Measurements from ENCODE around the gene GINS2.

GINS2 gene

GRCh38 chr16:85641776-85642176 lies 47.0 kb downstream of the GINS2 start:
- no peak for DNase-seq (ENCODE audit: low read depth in 1 of 2, low spot score in 1 of 2)

- DNase-seq (ENCODE audit: low read depth in 1 of 2, low spot score in 1 of 2) = no peak
These were observed 47.4 kb downstream of the GINS2 start for GRCh38 chr16:85641305-85641704.

GRCh38 chr16:85640585-85640984 lies 48.2 kb downstream of the GINS2 start:
- no peak for DNase-seq (ENCODE audit: low read depth in 1 of 2, low spot score in 1 of 2)

DNA sequence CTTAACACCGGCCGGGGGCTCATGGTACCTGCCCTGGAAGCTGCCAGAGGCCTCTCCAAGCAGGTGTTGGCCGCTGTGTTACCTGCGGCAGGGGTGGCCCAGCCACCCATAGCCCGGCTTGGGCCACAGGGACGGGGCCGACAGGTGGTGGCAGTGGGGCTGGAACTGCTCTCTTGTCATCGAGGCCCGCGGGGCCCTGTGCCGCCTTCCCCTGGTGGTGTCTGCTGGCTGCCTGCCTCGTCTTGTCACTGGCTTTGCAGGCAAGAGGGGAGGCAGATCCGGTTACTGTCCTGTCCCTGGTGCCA lies 48.5 kb downstream of the GINS2 start:
- DNase-seq (ENCODE audit: low read depth in 1 of 2, low spot score in 1 of 2) = no peak

GRCh38 chr16:85639529-85640253 lies 49.1 kb downstream of the GINS2 start:
- no peak for DNase-seq (ENCODE audit: low read depth in 1 of 2, low spot score in 1 of 2)

DNA sequence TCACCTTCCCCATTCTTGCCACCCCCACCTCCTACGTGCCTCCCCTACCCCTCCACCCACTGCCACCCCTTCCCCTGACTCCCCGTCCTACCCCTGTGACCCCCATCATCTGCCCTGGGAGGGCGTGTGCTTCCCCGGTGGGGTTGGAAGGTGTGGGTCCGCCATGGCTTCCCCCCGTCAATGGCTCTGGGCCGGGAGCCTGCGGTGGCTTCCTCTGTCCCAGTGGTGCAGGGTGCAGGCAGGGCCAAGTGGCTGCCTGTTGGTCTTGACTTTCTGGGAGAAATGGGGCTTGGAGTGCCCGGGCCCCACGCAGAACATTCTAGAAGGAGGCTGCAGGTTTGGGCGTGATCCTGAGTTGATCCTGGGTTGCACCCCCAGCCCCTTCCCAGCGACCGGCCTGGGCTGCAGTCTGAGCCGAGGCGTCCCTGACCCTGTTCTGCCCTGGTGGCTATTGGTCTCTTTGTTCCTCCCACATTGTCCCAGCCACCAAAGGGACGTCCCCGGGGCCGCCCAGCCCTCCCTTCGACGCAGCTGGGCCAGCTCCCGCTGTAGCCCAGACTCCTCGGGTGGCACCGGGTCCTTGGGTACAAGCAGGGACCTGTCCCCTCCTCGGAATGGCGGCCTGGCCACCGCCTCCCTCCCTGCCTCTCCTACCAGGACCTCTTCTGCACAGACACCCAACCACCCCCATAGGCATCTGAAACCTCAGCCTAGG lies 49.9 kb downstream of the GINS2 start:
- no peak for DNase-seq (ENCODE audit: low read depth in 1 of 2, low spot score in 1 of 2)

- DNase-seq (ENCODE audit: low read depth in 1 of 2, low spot score in 1 of 2) = no peak
These were observed 50.7 kb downstream of the GINS2 start for GRCh38 chr16:85637808-85638647.

DNA sequence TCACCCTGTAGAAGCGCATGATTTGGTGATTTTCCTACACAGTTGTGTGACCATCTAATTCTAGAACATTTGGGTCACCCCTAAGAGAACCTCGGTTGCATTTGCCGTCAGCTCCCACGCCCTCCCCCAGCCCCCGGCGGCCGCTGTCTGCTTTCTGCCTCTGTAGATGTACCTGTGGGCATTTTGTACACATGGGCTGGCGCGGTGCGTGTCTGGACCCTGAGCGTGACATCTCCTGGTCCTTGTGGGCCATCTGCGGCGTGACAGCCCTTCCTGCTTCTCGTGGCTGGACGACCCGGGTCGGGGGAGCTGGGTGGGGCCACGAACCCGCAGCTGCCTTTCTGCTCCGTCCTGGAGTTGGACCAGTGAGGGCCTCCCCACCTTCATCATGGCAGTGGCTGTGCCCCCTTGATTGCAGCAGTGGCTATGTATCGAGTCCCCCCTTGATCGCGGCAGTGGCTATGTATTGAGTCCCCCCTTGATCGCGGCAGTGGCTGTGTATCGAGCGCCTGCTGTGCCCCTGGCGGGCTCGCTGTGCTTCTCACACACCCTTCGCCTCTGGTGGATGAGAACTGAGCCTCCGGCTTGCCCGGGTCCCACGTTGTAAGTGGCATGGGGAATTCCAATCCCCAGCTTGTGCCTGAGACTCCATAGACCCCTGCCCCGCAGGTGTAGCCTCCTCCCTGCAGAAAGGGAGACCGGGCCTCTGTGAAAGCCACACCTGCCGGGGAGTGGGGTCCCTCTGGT lies 51.5 kb downstream of the GINS2 start:
- no peak for DNase-seq (ENCODE audit: low read depth in 1 of 2, low spot score in 1 of 2)

DNA sequence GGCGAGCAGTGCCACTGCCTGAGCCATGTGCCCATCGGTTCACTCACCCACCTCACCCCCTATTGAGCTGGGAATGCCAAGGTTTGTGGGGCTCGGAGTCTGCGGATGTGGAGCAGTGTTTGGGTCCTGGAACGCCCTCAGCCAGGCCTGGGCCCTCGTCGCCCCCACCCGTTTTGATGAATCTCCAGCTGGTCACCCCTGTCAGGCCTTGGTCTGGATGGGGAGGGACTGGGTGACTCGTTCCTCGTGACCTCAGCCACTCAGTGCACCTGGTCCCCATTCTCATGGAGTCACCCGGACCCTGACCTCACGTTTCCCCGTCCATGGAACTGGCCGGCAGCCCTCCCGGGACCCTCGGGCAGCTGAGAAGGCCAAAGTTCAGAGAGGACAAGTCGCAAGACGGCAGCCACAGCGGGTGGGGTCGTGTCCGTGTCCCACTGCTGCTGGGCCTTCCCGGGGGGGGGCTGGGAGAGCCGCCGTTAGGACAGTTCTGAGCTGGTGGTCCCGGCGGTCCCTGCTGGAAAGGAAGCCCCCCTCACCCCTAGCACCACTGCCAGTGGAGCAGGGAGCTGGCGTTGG lies 52.4 kb downstream of the GINS2 start:
- no peak for DNase-seq (ENCODE audit: low read depth in 1 of 2, low spot score in 1 of 2)

GRCh38 chr16:85635545-85636140 lies 53.1 kb downstream of the GINS2 start:
- no peak for DNase-seq (ENCODE audit: low read depth in 1 of 2, low spot score in 1 of 2)

DNA sequence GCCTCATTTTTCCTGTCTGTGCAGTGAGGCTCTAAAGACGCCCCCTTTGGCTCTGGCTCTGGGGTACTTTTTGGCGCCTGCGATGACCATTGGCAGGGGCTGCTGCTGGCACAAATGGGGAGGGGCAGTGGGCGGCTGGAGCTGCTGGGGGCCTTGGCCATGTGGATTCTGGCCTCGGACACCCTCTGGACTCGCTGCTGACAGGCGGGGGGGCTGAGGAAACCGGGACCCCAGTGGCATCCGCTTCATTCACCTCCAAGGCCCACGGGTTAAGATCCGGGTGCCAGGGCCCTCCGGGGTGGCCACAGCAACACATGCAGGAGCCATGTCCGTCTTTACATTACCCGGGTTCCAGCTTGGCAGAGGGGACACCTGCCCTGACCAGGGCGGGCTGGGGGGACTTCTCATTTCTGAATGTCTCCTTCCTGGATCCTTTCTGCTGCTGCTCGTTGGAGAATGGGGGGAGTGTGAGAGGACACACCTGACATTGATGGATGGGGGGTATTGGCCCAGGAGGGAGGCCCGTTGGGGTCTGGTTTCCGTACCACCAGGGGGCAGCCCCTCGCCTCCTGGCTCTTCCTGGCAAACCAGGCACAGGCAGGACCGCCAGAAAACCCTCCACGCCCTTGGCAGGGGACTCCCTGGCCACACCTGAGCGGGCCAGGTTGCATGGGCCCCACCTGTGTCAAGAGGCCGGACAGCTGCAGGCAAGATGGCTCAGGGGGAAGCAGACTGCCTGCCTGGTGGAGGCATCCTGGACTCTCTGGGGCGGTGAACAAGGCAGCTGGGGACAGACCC lies 53.8 kb downstream of the GINS2 start:
- no peak for DNase-seq (ENCODE audit: low read depth in 1 of 2, low spot score in 1 of 2)

GRCh38 chr16:85633888-85634287 lies 54.9 kb downstream of the GINS2 start:
- DNase-seq (ENCODE audit: low read depth in 1 of 2, low spot score in 1 of 2) = no peak

- DNase-seq (ENCODE audit: low read depth in 1 of 2, low spot score in 1 of 2) = no peak
These were observed 55.4 kb downstream of the GINS2 start for GRCh38 chr16:85633438-85633743.

GRCh38 chr16:85632709-85633437 lies 55.9 kb downstream of the GINS2 start:
- DNase-seq (ENCODE audit: low read depth in 1 of 2, low spot score in 1 of 2) = no peak

DNA sequence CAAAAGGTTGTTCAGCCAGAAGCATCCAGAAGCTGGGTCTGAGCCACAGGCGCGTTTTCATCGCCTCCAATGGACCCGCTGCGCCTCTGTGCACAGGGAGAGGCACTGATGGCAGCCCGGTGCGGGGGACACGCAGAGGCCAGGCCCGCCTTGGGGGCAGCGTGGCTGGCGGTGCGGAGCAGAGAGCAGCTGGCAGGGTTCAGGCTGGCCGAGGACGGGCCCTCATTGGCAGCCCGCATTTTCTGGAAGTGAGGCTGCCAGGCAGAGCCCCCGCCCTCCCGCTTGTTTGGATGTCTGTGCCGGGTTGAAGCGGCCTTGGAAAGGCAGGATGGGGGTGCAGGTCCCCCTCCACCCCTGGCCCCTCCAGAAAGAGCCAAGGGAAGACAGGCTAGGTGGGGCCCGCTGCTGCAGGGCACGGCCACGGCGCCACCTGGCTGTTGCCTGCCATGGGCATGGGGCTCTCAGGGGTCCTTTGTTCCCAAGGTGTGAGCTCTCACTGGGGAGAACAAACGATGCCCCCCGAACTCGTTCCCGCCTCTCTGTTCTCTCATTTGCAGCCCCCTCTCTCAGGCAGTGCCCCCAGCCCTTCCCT lies 56.9 kb downstream of the GINS2 start:
- DNase-seq (ENCODE audit: low read depth in 1 of 2, low spot score in 1 of 2) = no peak

DNA sequence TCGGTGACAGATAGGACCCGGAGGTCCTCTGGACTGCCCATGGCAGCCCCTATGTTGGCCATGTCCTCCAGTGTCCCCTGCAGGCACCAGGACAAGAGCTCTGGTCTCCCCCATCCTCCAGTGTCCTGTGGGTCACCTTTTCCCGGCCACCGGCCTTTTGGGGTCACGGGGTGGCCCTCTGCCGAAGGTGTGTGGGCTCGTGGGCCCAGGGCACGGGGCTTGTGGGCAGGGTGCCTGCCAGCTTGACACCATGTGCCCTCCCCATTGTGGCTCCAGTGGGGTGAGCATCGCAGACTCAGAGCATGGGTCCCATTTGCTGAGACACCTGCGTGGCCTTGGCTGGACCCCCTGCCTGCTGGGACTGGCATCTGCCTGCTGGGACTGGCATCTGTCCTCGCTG lies 57.5 kb downstream of the GINS2 start:
- DNase-seq (ENCODE audit: low read depth in 1 of 2, low spot score in 1 of 2) = no peak

DNA sequence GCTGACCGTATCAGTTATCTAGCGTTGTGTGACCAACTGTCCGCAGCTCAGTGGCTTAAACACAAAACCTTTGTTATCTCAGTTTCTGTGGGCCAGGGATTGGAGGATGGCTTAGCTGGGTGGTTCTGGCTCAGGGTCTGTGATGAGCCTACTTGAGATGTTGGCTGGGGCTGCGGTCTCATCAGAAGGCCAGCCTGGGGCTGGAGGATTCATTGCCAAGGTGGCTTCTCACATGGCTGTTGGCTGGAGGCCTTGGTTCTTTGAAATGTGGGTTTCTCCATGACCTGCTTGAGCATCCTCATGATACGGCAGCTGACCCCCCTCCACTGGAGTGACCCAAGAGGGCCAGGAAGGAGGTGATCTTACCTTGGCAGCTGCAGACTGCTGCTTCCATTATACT lies 58.9 kb downstream of the GINS2 start:
- no peak for DNase-seq (ENCODE audit: low read depth in 1 of 2, low spot score in 1 of 2)

DNA sequence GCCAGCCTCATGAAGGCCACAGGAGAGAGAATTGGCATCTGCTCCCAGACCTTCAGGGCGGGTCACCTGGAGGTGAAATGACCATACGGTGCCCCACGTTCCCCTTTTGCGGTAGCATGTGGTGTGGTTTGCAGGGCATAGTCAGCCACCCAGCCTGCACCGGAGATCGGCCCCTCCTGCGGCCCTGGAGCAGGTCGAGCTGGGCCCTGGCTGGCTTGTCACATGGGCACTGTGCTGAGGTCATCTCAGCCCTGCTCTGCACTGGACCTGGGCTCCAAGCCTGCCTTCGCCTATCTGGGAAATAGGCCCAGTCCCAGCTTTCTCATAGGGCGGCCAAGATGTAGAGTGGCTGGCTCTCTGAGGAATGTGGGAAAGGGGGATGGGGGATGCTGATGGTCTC lies 59.4 kb downstream of the GINS2 start:
- DNase-seq (ENCODE audit: low read depth in 1 of 2, low spot score in 1 of 2) = no peak

DNA sequence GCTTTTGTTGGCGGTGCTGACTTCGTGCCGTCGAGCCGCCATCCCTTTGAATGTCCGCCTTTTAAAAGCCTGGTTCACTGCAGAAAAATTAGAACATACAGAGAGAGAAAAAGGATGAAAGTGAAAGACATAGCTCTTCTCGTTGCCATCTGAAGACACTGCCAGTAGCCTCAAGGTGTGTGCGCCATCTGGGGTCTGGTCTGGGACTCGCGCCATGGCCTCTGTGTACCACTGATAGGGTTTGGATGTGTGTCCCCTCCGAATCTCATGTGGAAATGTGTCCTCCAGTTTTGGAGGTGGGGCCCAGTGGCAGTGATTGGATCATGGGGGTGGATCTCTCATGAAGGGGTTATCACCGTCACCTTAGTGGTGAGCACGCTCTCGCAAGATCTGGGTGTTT lies 60.1 kb downstream of the GINS2 start:
- no peak for DNase-seq (ENCODE audit: low read depth in 1 of 2, low spot score in 1 of 2)
